Mesendoderm (in vitro differentiated cells): ENCODE measurements around the gene ATF6B.
A peak's percentile ranks its signal among the peaks of the same experiment; 100 is the strongest.

ENCODE experiments used
- DNase-seq: peaks from one replicate; pipeline ENCODE4 v3.0.0; 2013
- H2AK5ac ChIP-seq: 2 replicates; pipeline ENCODE4 v1.6.1; 2013; ENCODE audit warnings: low read length, inconsistent platforms
- H2BK120ac ChIP-seq: 2 replicates; pipeline ENCODE4 v1.6.1; 2013; ENCODE audit warnings: low read depth, mild to moderate bottlenecking, low read length, moderate library complexity, mixed read lengths
- H2BK15ac ChIP-seq: replicated peaks from 2 replicates; pipeline ENCODE4 v1.6.1; 2013; ENCODE audit warnings: low read depth, mild to moderate bottlenecking, moderate library complexity
- H2BK5ac ChIP-seq: 2 replicates; pipeline ENCODE4 v1.6.1; 2013; ENCODE audit warnings: low read length, inconsistent platforms
- H3K18ac ChIP-seq: 2 replicates; pipeline ENCODE4 v1.6.1; 2013; ENCODE audit warnings: mild to moderate bottlenecking, low read length, mixed read lengths
- H3K23ac ChIP-seq: one replicate; pipeline ENCODE4 v1.6.1; 2013; ENCODE audit warnings: low read length
- H3K27ac ChIP-seq: 2 replicates; pipeline ENCODE4 v1.5.1; 2013; ENCODE audit warnings: low read depth, mild to moderate bottlenecking, inconsistent platforms, low read length, moderate library complexity
- H3K27me3 ChIP-seq: 2 replicates; pipeline ENCODE4 v1.6.1; 2013; ENCODE audit warnings: low read length, control low read depth, mild to moderate bottlenecking, inconsistent platforms; ENCODE audit not compliant: insufficient read depth, poor library complexity
- H3K36me3 ChIP-seq: 2 replicates; pipeline ENCODE4 v1.6.1; 2013; ENCODE audit warnings: low read length, inconsistent platforms; ENCODE audit not compliant: control insufficient read depth, insufficient read depth
- H3K4ac ChIP-seq: one replicate; pipeline ENCODE4 v1.6.1; 2013; ENCODE audit warnings: low read depth, mild to moderate bottlenecking, low read length, moderate library complexity
- H3K4me1 ChIP-seq: 2 replicates; pipeline ENCODE4 v1.6.1; 2013; ENCODE audit warnings: low read depth, low read length, inconsistent platforms; ENCODE audit not compliant: control insufficient read depth
- H3K4me2 ChIP-seq: 2 replicates; pipeline ENCODE4 v1.6.1; 2013; ENCODE audit warnings: low read length
- H3K4me3 ChIP-seq: 2 replicates; pipeline ENCODE4 v1.5.1; 2013; ENCODE audit warnings: mild to moderate bottlenecking, low read length
- H3K56ac ChIP-seq: one replicate; pipeline ENCODE4 v1.6.1; 2013; ENCODE audit warnings: low read length
- H3K79me1 ChIP-seq: 2 replicates; pipeline ENCODE4 v1.6.1; 2013; ENCODE audit warnings: low read length, inconsistent platforms
- H3K79me2 ChIP-seq: 2 replicates; pipeline ENCODE4 v1.6.1; 2013; ENCODE audit warnings: mild to moderate bottlenecking, low read length; ENCODE audit not compliant: control insufficient read depth, insufficient read depth
- H3K9ac ChIP-seq: 2 replicates; pipeline ENCODE4 v1.6.1; 2013; ENCODE audit warnings: low read length, inconsistent platforms
- H4K5ac ChIP-seq: one replicate; pipeline ENCODE4 v1.6.1; 2013; ENCODE audit warnings: low read length
- H4K8ac ChIP-seq: one replicate; pipeline ENCODE4 v1.6.1; 2013; ENCODE audit warnings: low read depth, mild to moderate bottlenecking, control low read depth, low read length, moderate library complexity
- WGBS: extraction: QIAGEN DNeasy Blood & Tissue Kit; methylation state at CpG from one replicate; pipeline ENCODE4 v1.1.7; 2013; ENCODE audit warnings: low lambda C conversion rate, missing lambda C conversion rate; ENCODE audit not compliant: insufficient coverage; ENCODE audit errors: extremely low coverage; 5-methylcytosine and 5-hydroxymethylcytosine counted together

Gene ATF6B

GRCh38 chr6:32152769-32153563 is 24.9 kb upstream of the ATF6B start:
- Histone ChIP-seq H3K4me1 (peaks cover 15% of the 10 kb centered on the region), H3K4me3 (peak overlapping the region; percentile 95), H3K4ac (peak overlapping the region; percentile 67), H2BK120ac (peak overlapping the region; percentile 34), H4K8ac (no peak overlapping the region), H4K5ac (peak overlapping the region; percentile 71), H3K56ac (peak overlapping the region; percentile 97), H3K27me3 (no peaks in the 10 kb centered on the region), H3K18ac (peak overlapping the region; percentile 45), H3K36me3 (peaks cover 2% of the 10 kb centered on the region), H2BK5ac (peak overlapping the region; percentile 73), H3K79me1 (peaks cover 8% of the 10 kb centered on the region), H3K4me2 (peak overlapping the region; percentile 97), H2AK5ac (peak overlapping the region; percentile 85), H2BK15ac (no peak overlapping the region), H3K27ac (peak overlapping the region; percentile 82), H3K23ac (peak overlapping the region; percentile 99), H3K9ac (peak overlapping the region; percentile 96), H3K79me2 (no peaks in the 10 kb centered on the region)
- peak; percentile 89 for DNase-seq
- WGBS: no CpG with 5 or more reads among the region's 35 CpGs

- WGBS: no CpG with 5 or more reads among the region's 24 CpGs
- H3K9ac ChIP-seq: peak within 1 kb of the TSS; percentile 96
- H3K18ac ChIP-seq: peak within 1 kb of the TSS; percentile 45
- H2BK15ac ChIP-seq: no peak within 1 kb of the TSS
- H3K79me1 ChIP-seq: peaks cover 8% of the 10 kb centered on the region
- no peak within 1 kb of the TSS for H3K27ac ChIP-seq
- DNase-seq: peak; percentile 60
- peak within 1 kb of the TSS; percentile 71 for H4K5ac ChIP-seq
- H3K4me2 ChIP-seq: peak within 1 kb of the TSS; percentile 97
- no peak within 1 kb of the TSS for H4K8ac ChIP-seq
- H3K4ac ChIP-seq: peak within 1 kb of the TSS; percentile 65
- peaks cover 15% of the 10 kb centered on the region for H3K4me1 ChIP-seq
- peak within 1 kb of the TSS; percentile 99 for H3K23ac ChIP-seq
- peaks cover 2% of the 10 kb centered on the region for H3K36me3 ChIP-seq
- H3K4me3 ChIP-seq: no peak within 1 kb of the TSS
- peak within 1 kb of the TSS; percentile 97 for H3K56ac ChIP-seq
- no peak within 1 kb of the TSS for H2BK120ac ChIP-seq
- H2AK5ac ChIP-seq: peak within 1 kb of the TSS; percentile 82
- no peaks in the 10 kb centered on the region for H3K79me2 ChIP-seq
- H3K27me3 ChIP-seq: no peaks in the 10 kb centered on the region
- H2BK5ac ChIP-seq: no peak within 1 kb of the TSS
Measured at GRCh38 chr6:32151863-32152768, 24.1 kb upstream of the ATF6B start, which contains the start of gene PRRT1. TSS of gene PRRT1 (minus strand) at chr6:32151939. CDS start at chr6:32151827, 112 bp downstream.

- no peak overlapping the region for H3K27ac ChIP-seq
- no peaks in the 10 kb centered on the region for H3K27me3 ChIP-seq
- H3K9ac ChIP-seq: no peak overlapping the region
- H3K79me1 ChIP-seq: peaks cover 8% of the 10 kb centered on the region
- H3K56ac ChIP-seq: peak overlapping the region; percentile 11
- DNase-seq: no peak
- no peak overlapping the region for H4K5ac ChIP-seq
- WGBS: no CpG with 5 or more reads among the region's 8 CpGs
- H3K4me3 ChIP-seq: no peak overlapping the region
- H2BK5ac ChIP-seq: no peak overlapping the region
- no peak overlapping the region for H3K18ac ChIP-seq
- no peak overlapping the region for H2AK5ac ChIP-seq
- no peak overlapping the region for H3K23ac ChIP-seq
- no peak overlapping the region for H4K8ac ChIP-seq
- H2BK15ac ChIP-seq: no peak overlapping the region
- H2BK120ac ChIP-seq: no peak overlapping the region
- H3K4me1 ChIP-seq: peaks cover 19% of the 10 kb centered on the region
- H3K4me2 ChIP-seq: no peak overlapping the region
- no peaks in the 10 kb centered on the region for H3K79me2 ChIP-seq
- H3K4ac ChIP-seq: no peak overlapping the region
- no peaks in the 10 kb centered on the region for H3K36me3 ChIP-seq
Measured at GRCh38 chr6:32151181-32151862, 23.3 kb upstream of the ATF6B start.

GRCh38 chr6:32149932-32150870 is 22.2 kb upstream of the ATF6B start:
- Histone ChIP-seq H2BK120ac (no peak overlapping the region), H4K8ac (no peak overlapping the region), H3K56ac (peak overlapping the region; percentile 86), H3K4me1 (peaks cover 24% of the 10 kb centered on the region), H3K27me3 (no peaks in the 10 kb centered on the region), H3K79me2 (no peaks in the 10 kb centered on the region), H4K5ac (no peak overlapping the region), H3K18ac (peak overlapping the region; percentile 19), H3K4me2 (peak overlapping the region; percentile 82), H2BK15ac (no peak overlapping the region), H2BK5ac (peak overlapping the region; percentile 6), H2AK5ac (no peak overlapping the region), H3K4me3 (peak overlapping the region; percentile 19), H3K4ac (no peak overlapping the region), H3K23ac (no peak overlapping the region), H3K79me1 (peaks cover 6% of the 10 kb centered on the region), H3K36me3 (no peaks in the 10 kb centered on the region), H3K9ac (peak overlapping the region; percentile 74), H3K27ac (no peak overlapping the region)
- DNase-seq: peak; percentile 71
- WGBS: no CpG with 5 or more reads among the region's 55 CpGs
